Activated CD8-positive, alpha-beta memory T cell treated with anti-CD3 and anti-CD28 coated beads, Interleukin-2, amount 50 U/mL, for 1 hour (primary cell): ENCODE measurements around the gene FBXW7.

Experiments
- DNase-seq: peaks from one replicate; pipeline ENCODE4 v3.0.0-alpha.2; 2020; ENCODE audit errors: extremely low read depth

FBXW7 gene

DNA sequence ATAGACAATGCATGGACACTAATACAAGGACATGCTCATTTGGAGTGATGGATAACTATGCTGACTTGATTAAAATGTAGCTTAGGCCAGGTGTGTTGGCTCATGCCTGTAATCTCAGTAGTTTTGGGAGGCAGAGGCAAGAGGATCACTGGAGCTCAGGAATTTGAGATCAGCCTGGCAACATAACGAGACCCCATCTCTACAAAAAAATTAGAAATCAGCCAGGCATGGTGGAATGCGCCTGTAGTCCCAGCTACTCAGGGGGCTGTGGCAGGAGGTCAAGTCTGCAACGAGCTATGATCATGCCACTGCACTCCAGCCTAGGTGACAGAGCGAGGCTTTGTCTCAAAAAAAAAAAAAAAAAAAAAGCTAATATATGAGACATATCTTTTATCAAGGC lies 196.3 kb downstream of the FBXW7 start:
- DNase-seq = no peak

DNA sequence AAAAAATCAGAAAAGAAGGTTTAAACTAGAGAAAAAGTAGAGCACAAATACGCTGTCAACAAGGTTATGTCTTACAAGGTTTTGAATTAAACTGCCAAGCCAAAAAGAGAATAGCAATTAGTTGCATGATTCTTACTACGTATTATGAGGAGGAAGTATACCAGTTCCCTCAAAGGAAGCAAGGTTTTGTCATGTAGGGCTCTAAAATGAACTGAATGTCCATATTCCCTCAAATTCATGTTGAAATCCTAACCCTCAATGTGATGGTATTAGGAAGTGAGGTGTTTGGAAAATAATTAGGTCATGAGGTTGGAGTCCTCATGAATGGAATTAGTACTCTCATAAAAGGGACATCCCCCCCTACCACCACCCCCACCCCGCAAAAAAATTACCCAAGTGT lies 201.0 kb downstream of the FBXW7 start:
- DNase-seq = no peak

DNA sequence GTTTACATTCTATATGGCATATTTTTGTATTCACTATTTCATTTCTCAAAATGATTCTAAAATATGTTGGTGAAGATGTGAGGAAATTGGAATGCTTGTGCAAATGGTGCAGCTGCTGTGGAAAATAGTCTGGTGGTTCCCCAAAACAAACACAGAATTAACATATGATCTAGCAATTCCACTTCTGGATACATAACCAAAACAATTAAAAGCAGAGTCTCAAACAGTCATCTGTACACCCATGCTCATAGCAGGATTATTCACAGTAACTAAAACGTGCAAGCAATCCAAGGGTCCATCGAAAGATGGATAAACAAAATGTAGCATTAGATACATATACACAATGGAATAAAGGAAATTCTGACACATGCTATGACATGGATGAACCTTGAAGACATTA lies 204.8 kb downstream of the FBXW7 start:
- DNase-seq = no peak

DNA sequence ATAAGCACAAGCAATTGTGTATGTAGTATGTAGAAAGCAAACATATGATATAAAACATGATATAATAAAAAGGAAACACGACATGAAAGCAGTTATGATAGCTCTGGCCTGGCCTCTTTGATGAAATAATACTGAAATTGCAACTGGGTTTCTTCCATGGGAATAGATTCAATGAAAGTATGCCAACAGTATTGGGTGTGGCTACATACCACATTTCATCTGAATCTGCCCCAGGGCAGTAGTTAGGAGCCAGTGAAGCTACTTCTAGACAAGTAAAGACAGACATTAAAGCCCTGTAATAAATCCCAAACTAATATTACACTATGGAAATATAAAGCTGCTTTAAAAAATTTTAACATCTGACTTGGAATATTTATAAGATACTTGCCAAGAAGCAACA lies 207.3 kb downstream of the FBXW7 start:
- DNase-seq = no peak

DNA sequence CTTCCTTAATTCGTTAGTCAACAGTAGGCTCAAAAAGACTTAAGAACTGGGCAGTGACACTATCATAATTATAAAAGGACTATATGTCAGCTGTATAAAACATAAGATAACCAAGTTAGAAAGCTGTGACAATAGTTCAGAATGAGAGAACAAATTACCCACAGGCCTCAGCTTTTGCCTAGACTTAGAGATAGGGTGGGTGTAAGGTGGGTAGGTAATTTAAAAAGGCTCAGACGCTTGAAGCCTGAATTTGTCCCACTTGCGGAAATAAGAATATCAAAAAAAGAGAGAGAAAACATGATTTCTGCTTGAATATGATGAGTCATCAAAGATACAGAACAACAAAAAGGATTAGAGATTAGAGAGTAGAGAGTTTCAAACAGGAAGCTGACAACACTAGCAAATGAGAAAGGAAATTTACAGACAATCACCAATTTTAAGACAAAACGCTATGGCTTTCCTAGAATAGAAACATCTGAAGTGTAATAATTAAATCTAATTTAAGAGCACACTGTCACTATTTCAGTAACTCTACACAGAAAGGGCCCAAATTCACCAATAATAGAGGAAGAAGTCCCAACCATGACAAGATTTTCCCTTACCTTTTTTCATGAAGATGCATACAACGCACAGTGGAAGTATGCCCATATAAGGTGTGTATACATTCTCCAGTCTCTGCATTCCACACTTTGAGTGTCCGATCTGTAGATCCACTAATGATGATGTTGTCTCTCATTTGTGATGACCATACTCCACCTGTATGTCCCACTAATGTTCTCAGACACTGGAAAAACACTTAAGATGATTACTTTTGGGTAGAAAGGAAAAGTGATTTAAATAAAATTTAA lies 208.1 kb downstream of the FBXW7 start:
- DNase-seq = no peak

DNA sequence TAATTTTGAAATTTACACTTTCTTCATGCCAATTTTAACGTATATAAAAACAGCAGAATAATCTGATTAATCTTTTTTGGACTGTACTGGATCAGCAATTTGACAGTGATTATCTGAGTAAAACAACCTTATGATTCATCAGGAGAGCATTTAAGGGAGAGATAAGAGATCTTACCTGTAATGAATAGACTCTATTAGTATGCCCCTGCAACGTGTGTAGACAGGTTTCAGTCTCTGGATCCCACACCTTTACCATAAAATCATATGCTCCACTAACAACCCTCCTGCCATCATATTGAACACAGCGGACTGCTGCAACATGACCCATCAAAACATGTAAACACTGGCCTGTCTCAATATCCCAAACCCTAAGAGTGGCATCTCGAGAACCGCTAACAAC lies 210.1 kb downstream of the FBXW7 start:
- DNase-seq = no peak

DNA sequence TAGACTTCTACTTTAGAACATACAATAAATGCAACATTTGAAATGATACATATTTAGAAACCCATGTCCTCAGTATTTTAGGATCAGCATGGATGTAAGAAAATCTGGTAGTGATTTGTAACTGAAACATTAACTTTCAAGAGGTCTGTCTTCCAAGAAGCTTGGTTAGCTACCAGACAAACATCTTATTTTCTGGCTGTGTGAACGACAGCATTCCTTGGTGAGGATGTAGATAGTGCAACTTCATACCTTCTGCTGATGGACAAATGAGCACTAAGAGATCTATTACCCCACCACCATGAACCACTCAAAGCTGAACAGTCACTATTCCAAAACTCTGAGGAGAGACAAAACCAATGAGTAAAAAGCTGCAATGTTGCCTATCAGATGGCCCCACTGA lies 212.7 kb downstream of the FBXW7 start:
- no peak for DNase-seq

DNA sequence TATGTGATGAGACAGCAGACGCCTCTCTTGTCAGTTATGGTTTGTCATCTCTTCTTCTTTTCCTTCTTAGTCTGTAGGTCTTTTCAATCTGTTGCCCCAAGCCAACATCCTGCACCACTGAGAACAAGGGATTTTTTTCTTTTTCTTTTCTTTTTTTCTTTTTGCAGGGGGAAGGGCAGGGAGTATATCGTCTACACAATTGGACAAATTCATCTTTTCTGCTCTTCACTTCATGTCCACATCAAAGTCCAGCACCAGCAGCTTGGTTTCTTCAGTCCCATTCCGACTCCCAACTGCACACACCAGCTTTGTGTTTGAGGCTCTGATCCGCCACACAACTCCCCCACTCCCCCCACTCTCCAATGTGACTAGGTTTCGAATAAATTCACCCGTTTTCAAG lies 213.2 kb downstream of the FBXW7 start:
- no peak for DNase-seq

DNA sequence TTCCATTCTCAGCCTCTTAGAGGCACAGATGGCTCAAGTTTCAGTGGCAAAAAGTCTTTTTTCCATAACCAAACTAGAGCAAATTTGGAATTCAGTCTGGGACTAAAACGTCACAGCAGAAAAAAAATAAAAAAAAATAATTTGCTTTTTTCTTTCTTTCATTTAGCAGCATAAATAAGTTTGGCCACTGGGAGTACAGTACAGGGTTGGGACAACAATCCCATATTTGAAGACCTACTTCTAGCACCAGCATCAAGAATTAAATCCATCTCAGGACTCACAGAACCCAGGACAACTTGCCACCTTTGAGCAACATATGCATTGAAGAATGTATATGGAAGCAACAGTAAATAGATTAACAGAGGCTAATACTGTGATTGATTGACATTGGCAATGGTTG lies 214.0 kb downstream of the FBXW7 start:
- no peak for DNase-seq

DNA sequence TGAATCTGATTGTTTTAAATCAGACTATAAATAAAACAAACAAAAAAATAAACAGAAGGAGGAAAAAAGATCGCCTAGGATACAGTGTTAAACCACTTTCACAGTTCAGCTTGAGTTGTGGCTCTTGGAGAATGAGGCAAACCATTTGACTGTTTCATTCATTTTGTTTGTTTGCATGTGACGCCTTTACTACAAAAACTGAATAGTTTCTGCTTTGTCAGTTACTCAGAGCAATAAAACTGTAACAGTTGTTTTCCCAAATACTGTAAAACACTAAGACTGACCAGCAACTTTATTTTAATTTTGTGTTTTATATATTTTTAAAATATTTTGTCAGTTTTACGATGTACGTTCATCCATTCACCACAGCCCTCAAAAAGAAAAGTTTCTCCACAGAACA lies 214.5 kb downstream of the FBXW7 start:
- DNase-seq = no peak

DNA sequence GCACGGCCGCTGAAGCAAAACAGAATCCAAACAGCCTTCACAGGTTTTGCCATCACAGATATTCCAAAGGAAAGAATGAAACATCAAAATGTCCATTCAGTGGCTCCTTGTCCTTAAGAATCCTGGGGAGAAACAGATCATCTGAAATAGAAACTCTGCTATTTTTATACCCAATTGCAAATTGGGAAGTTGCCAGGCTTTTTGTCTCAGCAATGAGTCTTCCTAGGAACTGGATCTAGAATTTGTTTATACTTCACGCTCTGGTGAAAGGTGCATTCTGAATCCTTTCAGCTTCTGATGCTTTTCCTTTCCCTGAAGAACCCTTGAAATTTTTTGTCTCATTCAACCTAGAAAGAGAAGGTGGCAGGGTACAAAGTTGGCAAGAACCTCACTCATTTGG lies 218.9 kb downstream of the FBXW7 start:
- DNase-seq = no peak

DNA sequence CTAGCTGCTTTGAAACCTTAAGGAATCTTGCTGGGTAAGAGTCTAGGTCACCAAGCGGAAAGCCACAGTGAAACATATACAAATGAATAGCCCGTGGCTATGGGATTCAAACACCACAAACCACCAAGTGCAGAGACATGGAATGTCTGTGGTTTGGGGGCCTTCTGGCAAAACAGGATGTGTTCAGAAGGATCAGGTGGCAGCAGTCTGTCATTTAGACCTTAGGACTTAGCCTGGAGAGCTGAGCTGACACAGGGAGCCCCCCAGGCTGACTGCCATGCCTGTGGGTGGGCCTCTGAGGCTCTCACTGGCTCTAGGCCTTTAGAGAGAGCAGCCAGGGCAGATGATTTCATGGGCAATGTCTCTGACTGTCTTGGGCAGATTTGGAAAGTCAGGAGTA lies 225.6 kb downstream of the FBXW7 start:
- no peak for DNase-seq

DNA sequence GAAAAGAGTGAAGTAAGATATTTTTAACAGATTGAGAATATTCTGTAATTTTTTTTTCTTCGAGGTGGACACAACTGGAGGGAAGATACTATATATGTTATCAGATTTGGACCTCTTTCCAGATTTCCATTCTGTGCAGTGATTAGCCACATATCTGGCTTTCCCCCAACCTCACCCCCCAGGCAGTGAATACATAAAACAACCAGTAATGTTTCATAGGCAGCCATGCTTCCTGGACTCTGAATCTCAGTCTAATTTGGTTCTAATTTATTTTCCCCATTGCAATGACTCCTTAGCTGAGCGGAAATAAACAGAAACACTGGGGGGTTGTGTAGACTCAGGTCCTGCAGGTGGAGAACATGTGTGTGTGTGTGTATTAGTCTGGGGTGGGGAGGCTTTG lies 226.5 kb downstream of the FBXW7 start:
- DNase-seq = no peak

DNA sequence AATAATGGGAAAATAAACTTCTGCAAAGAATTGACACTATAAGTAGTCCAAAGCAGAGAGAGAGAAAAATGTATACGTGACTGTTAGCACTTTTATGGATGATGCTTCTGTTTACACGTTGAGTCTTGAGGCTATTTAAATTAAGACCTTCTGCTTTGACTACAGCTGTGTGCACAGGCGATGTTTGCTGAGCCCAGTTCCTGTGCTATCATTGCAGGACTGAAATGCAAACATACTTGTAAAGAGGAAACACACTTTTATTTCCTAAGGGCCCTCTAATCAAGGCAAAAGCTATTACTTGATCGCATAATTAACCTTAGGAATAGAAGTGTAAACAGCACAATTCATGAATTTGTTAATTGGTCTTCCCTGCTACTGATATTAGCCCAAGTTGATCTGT lies 226.9 kb downstream of the FBXW7 start:
- no peak for DNase-seq

DNA sequence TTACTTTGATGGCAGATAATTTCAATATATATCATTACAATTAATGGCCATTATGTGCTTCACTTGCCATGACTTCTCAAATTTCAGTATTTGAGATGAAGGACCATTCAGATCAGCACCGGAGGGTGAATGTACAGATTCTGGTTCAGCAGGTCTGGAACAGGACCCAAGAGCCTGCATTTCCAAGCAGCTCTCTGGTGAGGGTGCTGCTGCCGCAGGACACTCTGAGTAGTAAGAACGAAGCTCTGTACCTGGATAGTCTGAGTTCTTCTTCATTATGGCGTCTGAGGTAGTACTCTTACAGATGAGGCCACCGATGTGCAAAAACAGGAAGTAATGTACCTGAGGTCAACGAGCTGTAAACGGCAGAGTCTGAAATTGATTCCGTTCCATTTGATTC lies 228.2 kb downstream of the FBXW7 start:
- DNase-seq = no peak

DNA sequence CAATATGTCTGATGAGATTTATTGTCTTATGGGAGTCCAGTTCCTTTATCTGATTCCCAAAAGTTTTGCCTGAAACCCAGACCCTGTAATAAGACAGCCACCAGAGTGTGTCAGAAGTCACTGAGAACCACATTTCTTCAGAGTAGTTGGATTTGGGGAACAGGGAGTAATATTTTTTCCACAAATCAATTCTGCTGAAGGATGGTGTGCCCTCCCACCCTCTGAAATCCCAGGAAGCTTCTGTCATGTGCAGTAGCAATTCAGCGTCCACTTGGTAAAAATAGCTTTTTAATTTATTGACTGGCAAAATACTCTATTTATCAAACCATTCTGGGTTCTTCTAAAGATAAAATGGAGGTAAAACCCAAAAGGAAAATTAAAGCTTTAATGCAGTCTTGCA lies 229.4 kb downstream of the FBXW7 start:
- DNase-seq = no peak

DNA sequence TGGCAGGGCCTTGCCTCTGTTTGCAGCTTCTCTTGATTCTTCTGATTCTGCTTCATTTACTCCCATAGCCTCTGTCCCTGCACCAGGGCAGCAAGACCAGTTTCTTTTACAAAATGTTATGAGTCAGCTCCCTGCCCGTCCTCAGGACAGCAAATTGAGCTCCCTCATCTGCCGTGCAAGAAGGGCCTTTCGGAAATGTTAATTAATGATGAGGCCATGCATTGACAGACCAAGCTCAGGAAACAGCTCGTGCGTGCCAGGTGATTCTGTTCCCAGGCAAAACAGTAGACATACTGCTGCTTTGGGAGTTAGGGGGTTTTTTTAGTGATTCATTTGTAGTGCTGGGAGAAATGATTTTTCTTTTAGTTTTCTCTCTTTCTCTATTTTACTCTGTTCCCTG lies 231.7 kb downstream of the FBXW7 start:
- DNase-seq = no peak

DNA sequence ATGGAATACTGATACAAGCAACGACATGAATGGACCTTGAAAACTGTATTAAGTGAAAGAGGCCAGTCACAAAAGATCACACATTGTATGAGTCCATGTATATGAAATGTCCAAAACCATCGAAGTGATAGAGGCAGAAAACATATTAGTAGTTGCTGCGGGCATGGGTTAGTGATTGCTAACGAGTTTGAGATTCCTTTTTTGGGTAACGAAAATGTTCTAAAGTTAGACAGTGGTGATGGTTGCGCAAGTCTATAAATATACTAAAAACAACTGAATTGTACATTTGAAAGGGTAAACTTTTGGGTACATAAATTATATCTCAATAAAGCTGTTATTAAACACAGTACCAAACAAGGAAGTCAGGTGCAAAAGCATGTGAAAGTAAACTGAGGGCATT lies 234.5 kb downstream of the FBXW7 start:
- no peak for DNase-seq

DNA sequence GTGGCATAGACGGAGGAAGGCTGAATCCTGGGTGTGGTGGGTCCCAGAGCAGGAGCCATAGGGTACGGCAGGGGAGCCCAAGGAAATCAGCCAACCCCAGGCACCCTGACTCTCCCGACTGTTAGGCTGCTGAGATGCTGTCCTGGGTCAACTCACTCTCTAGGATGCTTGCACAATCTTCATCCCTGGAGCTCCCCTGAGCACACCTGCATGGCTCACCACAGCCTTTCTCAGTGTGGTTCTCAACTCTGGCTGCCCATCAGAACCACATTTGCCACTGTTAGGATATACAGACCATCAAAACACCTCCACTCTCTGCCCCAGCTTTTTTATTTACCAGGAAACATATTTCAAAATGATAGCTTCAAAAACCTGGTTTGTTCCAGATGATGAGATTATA lies 236.3 kb downstream of the FBXW7 start:
- no peak for DNase-seq

DNA sequence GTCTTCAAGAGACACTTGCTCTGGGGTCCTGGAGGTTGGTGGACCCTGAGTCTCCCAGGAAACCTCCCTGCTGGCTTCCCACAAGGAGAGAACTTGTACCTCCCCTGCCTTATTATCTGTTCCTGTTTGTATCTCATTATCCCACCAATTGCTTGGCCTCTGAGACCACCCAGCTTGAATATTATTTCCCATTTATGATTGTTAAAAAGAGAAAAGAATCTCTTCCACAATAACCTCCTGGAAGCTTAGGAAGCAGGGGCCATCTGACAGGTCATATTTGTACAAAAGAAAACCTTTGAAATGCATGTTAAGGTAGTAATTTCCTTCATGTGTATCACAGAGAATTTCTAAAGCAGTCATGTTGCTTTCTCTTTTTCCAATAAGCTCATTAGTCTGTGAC lies 239.5 kb downstream of the FBXW7 start:
- no peak for DNase-seq

DNA sequence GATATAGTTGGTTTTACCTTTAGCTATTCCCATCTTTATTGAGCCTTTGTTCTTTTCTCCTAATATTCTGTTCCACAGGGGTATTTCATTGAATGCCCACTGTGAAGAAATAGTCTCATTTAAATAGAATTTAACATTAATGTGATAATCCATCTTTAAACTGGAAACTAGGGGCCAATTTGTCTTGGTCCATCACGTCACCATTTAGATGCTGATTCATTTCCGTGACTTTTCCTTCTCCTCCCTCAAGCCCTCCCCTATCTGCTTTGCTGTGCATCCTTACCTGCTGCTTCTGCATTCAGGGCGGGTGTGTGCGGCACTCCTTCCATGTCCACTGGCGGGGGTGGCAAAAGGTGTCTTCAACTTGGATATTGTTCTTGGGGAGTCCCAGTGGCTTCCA lies 241.1 kb downstream of the FBXW7 start:
- no peak for DNase-seq

DNA sequence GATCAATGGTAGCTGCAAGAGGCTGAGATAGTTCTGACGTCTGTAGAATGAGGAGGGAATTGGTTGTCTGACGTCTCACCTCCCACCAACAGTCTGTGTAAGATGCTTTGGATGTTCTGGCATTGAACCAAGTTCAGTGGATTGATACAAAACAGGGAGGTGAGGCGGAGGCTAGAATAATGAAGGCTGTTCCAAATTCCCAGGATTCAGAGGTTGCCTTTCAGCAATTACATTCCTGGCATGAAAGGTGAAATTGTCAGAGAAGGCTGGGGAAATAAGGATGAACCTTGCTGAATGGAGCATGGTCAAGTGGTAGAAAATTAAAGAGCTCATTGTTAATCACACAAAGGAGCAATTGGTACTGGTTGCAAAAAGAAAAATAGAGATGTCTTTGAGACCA lies 241.6 kb downstream of the FBXW7 start:
- DNase-seq = no peak

DNA sequence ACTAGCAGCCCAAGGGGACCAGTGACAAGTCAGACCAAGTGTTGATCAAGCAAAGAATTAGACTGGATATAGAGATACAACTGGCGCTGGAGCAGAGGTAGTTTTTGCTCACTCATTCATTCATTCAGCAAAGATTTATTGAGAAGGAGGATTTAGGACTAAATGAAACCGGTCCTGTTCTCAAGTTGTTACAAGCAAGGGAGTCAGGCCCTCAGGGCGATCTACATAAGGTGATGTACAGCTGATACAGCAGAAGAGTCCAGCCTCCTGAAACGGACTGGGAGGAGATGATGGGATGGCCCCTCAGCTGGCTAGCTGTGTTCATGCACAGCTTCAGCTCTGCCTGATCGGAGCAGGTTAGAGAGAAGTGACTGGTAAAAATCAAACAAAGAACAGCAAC lies 242.4 kb downstream of the FBXW7 start:
- no peak for DNase-seq

DNA sequence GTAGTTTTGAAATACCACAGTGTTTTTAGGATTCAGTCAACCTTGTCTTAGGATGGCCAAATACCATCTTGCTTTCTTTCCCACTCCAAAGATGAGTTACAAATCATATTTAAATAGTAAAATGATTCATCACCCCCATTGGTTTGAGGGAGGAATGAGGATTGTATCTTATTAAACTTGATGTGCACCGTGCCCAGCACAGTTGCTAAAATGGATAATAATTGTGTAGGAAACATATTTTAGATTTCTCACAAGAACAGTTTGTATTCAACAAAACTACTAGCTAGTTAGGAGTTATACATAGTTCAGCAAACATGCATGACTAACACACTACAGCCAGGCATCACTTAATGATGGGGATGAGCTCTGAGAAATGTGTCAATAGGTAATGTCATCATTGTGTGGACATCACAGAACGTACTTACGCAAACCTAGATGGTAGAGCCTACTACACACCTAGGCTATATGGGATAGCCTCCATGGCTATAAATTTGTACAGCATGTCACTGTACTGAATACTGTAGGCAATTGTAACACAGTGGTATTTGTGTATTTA lies 245.4 kb downstream of the FBXW7 start:
- DNase-seq = no peak
